ENCODE measurements around the gene HACL1.

The HACL1 gene

GRCh38 chr3:15511156-15511555 is 90.2 kb downstream of the HACL1 start:
- no CpG with 5 or more reads among the region's 3 CpGs for WGBS (ENCODE audit: extremely low coverage, insufficient coverage, insufficient read length)
- Histone ChIP-seq H3K9ac (ENCODE audit: low read length) (no peak overlapping the region), H3K79me1 (ENCODE audit: low read length) (no peaks in the 10 kb centered on the region), H4K91ac (ENCODE audit: low read depth, low read length) (no peak overlapping the region), H4K12ac (ENCODE audit: low read depth, low read length) (no peak overlapping the region), H3K4me2 (ENCODE audit: low read length) (no peak overlapping the region), H3K4ac (ENCODE audit: low read depth, low read length) (no peak overlapping the region), H3K4me1 (ENCODE audit: control insufficient read depth in 1 of 2, insufficient read depth in 2 of 2, low read length in 2 of 2) (peaks cover 3 to 5% of the 10 kb centered on the region in 2 experiments), H3K14ac (ENCODE audit: low read length) (no peak overlapping the region), H3K36me3 (ENCODE audit: control insufficient read depth in 1 of 2, insufficient read depth in 2 of 2, low read length in 2 of 2) (no peaks in the 10 kb centered on the region), H2BK5ac (ENCODE audit: low read depth, low read length, poor library complexity) (no peak overlapping the region), H2AK5ac (ENCODE audit: low read length) (no peak overlapping the region), H3K4me3 (ENCODE audit: low read depth, low read length) (no peak overlapping the region), H2AFZ (ENCODE audit: insufficient read depth, low read length, poor library complexity) (no peak overlapping the region), H3K27ac (ENCODE audit: low read depth, low read length) (no peak overlapping the region), H3K27me3 (ENCODE audit: insufficient read depth, low read length) (no peaks in the 10 kb centered on the region), H3K18ac (ENCODE audit: low read length) (no peak overlapping the region), H4K8ac (ENCODE audit: low read depth, low read length) (no peak overlapping the region), H2BK120ac (ENCODE audit: insufficient read depth, low read length, poor library complexity) (no peak overlapping the region), H3K9me3 (ENCODE audit: insufficient read depth, low read depth, low read length) (no peaks in the 10 kb centered on the region), H3K23ac (ENCODE audit: low read length) (no peak overlapping the region), H3K79me2 (ENCODE audit: control insufficient read depth, insufficient read depth, low read length, poor library complexity) (no peaks in the 10 kb centered on the region), H2BK12ac (ENCODE audit: low read length) (no peak overlapping the region)
- DNase-seq = no peak

Measured in trophoblast cell (in vitro differentiated cells and primary cell).